NB4 (cell line): Measurements from ENCODE around the gene FHDC1.

Source experiments
- MYC ChIP-seq: IDR thresholded peaks from 2 replicates; pipeline ENCODE4 v1.6.1; 2011; ENCODE audit warnings: low read depth, low read length
- POLR2A ChIP-seq: IDR thresholded peaks from 2 replicates; pipeline ENCODE4 v1.6.1; 2011; ENCODE audit warnings: mild to moderate bottlenecking; ENCODE audit not compliant: insufficient read length; ENCODE audit errors: extremely low read depth
- TF ChIP-seq, protein P1 (sequence below): IDR thresholded peaks from one replicate; pipeline ENCODE4 v1.5.1; 2012; ENCODE audit warnings: low read depth, low read length
- TF ChIP-seq, protein P2 (sequence below): IDR thresholded peaks from 2 replicates; pipeline ENCODE4 v1.6.1; 2011; ENCODE audit warnings: low read depth, low read length

DNA sequence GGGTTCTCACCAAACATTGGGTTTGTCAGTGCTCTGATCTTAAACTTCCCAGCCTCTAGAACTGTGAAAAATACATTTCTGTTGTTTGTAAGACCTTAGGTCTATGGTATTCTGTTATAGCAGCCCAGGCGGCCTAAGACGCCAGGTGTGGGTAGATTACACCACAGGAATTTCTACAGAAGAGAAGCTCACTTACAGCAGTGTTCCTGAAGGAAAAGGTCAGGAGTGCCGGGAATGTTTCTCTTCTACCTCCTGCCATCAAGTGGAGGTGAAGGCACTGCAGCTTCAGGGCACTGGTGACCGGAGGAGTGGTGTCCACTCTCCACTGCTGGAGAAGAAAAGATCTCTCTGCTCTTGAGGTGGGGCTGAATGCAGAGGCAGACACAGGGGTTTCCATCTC lies 45.7 kb downstream of the FHDC1 start:
- TF ChIP-seq, protein P1, sequence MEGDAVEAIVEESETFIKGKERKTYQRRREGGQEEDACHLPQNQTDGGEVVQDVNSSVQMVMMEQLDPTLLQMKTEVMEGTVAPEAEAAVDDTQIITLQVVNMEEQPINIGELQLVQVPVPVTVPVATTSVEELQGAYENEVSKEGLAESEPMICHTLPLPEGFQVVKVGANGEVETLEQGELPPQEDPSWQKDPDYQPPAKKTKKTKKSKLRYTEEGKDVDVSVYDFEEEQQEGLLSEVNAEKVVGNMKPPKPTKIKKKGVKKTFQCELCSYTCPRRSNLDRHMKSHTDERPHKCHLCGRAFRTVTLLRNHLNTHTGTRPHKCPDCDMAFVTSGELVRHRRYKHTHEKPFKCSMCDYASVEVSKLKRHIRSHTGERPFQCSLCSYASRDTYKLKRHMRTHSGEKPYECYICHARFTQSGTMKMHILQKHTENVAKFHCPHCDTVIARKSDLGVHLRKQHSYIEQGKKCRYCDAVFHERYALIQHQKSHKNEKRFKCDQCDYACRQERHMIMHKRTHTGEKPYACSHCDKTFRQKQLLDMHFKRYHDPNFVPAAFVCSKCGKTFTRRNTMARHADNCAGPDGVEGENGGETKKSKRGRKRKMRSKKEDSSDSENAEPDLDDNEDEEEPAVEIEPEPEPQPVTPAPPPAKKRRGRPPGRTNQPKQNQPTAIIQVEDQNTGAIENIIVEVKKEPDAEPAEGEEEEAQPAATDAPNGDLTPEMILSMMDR: no peak
- TF ChIP-seq POLR2A: no peak
- TF ChIP-seq, protein P2, sequence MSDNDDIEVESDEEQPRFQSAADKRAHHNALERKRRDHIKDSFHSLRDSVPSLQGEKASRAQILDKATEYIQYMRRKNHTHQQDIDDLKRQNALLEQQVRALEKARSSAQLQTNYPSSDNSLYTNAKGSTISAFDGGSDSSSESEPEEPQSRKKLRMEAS: no peak
- no peak for TF ChIP-seq MYC
